ENCODE results near the gene SMARCB1.
A peak's percentile ranks its signal among the peaks of the same experiment; 100 is the strongest.

Gene SMARCB1

GRCh38 chr22:23831781-23832180 lies 45.0 kb downstream of the SMARCB1 start:
- DNase-seq (ENCODE audit: low read depth in 3 of 3), result no peak

DNA sequence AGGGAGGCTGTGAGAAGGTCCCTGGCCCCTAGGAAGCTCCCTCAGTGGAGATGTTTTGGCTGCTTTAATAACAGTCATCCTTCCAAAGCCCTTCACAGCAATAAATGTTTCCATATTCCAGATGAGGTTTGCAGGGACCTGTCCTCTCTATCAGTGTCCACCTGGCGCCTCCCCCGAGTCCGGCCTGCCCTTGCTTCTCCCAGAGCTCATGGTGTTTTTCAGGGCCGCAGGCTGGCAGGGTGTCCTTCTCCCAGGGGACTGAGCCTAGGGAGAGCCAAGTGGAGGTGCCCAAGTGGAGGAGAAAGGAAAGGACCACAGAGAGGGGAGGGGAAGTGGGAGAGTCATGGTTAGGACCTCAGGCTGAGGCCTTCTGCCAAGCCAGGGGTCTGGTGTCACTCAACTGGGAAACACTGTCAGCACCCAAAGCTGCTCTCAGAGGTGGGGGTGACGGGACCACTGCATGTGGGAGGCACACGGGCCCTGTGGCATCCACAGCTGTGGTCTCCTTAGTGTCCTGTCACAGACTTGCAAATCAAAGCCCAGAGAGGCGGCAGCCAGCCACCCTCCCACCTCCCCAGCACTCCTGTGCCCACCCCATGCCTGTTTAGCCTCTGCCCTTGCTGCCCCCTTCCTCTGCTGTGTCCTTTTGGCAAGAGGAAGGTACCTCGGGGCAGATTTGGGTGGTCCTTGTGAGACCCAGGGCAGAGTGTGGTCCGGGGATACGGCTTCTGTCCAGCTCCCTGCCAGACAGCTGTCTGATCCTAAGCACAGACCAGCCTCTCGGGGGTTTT lies 45.7 kb downstream of the SMARCB1 start:
- DNase-seq (ENCODE audit: low read depth in 3 of 3), result no peak

DNA sequence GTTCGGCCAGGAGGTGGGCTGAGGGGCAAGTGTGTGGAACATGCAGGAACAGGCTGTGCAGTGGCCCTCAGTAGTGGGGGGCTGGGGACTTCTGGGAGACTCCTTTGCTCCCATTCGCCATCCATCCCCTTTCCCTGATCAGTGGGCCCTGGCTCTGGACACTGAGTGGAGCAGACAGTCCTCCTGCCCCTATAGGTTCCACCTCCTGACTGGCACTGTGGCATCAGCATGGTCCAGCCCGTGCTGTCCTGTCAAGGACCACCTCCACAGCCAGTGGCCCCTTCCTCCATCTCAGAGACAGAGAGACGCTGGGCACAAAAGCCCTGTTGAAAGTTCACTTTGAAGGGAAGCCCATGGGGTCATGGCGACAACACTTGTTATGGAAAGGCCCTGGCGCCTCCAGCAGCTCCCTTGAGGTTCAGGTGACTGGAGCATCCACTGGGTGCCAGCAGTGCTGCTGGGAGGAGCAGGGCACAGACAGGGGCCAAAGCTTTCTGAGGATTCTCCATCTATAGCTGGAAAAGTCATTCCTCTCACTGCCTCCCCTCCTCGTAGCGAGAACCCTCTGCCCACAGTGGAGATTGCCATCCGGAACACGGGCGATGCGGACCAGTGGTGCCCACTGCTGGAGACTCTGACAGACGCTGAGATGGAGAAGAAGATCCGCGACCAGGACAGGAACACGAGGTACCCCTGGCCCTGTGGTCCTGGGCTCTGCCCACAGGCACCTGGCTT lies 46.4 kb downstream of the SMARCB1 start:
- no peak for DNase-seq (ENCODE audit: low read depth in 3 of 3)

DNA sequence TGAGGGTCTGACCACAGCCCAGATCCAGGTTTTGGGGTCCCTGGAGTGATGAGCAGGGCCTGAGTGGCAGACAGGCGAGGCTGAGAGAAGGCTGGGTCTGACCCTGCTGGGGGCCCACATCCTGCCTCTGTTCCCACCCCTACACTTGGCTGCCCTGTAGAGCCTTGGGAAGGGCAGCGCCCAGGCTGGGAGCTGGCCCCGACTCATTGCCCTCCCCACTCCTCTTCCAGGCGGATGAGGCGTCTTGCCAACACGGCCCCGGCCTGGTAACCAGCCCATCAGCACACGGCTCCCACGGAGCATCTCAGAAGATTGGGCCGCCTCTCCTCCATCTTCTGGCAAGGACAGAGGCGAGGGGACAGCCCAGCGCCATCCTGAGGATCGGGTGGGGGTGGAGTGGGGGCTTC lies 47.1 kb downstream of the SMARCB1 start:
- DNase-seq (ENCODE audit: low read depth in 3 of 3), result no peak

GRCh38 chr22:23834406-23834792 lies 47.6 kb downstream of the SMARCB1 start:
- no peak for DNase-seq (ENCODE audit: low read depth in 3 of 3)

GRCh38 chr22:23834793-23835483 lies 48.2 kb downstream of the SMARCB1 start:
- no peak for DNase-seq (ENCODE audit: low read depth in 3 of 3)

DNA sequence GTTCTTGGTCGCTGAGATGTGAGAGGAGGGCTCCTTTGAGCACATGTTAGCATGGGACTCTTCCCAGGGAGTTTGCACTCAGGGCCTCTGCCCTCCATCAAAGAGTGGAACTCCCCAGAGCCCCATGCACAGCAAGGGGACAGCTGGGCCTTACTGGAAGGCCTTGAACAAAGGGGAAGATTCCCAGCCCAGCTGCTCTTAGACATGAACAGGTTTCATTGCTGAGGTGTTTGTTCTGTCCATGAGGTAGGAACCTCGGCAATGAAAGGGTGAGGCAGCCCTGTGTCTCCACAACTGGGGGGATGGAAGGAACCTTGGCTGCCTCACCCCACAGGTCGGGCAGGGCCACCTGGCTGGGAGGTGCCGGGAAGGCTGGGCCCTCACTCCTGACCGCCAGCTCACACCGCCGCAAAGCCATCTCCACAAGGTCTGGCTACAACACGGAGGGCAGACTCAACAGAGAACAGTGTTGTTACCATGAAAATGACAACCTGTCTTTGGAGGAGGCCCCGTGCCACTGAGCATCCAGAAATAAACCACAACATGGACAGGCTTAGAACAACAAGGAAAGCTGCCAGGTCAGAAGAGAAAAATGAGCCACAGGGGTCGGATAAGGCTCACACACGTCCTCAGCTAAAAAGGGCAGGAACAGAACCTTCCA lies 48.8 kb downstream of the SMARCB1 start:
- no peak for DNase-seq (ENCODE audit: low read depth in 3 of 3)

GRCh38 chr22:23836281-23836680 lies 49.5 kb downstream of the SMARCB1 start:
- no peak for DNase-seq (ENCODE audit: low read depth in 3 of 3)

GRCh38 chr22:23836692-23837495 lies 50.1 kb downstream of the SMARCB1 start:
- DNase-seq (ENCODE audit: low read depth in 3 of 3), result no peak

- no peak for DNase-seq (ENCODE audit: low read depth in 3 of 3)
Observed at GRCh38 chr22:23837496-23837859, 50.7 kb downstream of the SMARCB1 start.

DNA sequence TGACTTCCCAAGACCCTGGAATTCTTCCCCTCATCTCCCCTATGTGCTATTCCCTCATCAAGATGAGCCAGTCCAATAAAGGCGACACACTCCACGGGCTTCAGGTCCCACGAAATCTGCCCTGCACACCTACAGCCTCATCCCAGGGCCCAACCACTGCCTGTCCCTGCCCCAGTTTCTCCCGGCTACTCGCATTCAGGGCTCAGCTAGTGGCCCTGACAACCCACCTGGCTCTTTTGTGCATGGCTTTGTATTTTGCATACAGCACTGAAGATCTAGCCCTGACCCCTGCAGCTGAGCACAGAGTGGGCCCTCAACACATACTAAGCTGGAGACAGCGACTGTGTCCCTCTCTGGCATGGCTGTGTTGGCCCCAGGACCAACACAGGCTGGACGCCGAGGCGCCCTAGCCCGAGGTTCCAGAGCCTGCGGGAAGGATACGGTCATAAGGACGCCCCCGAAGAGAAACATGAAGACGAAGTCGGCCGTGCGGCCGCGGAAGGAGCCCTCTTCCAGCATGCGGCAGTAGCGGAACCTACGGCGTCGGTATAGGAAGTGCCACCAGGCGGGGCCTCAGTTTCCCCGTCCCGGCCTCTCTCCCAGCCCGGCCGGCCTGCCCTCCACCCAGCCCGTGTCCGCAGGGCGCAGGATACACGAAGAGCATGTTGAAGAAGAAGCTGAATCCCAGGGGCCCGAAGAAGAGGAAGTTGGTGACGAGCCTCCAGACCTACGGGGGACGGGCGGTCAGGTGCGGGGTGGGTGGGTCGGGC lies 51.3 kb downstream of the SMARCB1 start:
- DNase-seq (ENCODE audit: low read depth in 3 of 3), result no peak

DNA sequence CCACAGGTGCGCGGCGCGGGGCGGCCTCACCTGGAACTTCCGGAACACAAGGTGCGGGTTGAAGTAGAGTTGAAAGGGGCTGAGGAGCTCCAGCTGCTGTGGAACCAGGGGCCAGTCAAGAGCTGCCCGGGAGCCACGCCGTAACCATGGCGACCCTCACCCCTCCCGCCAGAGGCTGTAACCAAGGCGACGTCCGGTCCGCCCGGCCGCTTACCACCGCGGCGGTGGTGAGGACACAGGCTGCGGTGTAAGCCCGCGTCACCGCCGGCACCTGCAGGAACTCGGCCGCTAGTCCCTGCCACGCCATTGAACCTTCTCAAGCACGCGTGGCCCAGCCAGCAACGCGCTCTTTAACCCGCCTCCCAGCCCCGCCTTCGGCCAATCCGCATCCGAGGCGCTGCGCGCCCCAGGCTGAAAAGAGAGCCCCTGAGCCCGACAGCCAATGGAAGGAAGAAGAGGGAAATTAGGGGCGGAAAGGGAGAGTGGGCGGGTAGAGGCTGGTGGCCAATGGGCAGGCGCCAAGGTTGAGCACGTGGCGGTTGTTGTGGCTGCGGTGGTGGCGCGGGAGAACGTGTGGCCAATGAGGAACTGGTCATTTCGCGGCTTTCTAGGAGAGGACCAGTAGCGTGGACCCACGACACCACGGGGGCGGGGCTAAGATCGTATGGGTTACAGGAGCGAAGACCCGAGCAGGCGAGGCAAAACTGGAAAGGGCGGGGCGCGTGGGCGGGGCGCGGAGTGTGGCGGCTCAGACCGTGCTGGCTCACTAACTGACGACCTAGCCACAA lies 52.1 kb downstream of the SMARCB1 start, which contains the start of gene DERL3:
Gene DERL3 (minus strand): TSS at position 326 of the 788 bp plus-strand sequence. CDS start 19 bp downstream, at position 307.
- peak; percentile 84 to 88 (median 87) for DNase-seq (ENCODE audit: low read depth in 3 of 3)

DNA sequence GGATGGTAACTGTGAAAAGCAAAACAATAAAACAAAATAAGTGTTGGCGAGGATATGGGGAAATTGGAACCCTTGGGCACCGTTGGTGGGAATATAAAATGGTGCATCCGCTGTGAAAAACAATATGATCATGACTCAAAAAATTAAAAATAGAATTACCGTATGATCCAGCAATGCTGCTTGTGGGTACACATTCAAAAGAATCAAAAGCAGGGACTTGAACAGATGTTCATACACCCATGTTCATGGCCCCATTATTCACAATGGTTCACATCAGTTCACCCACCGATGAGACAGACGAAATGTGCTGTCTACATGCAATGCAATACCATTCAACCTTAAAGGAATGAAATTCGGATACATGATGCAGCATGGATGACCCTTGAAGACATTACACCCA lies 53.3 kb downstream of the SMARCB1 start:
- no peak for DNase-seq (ENCODE audit: low read depth in 3 of 3)

DNA sequence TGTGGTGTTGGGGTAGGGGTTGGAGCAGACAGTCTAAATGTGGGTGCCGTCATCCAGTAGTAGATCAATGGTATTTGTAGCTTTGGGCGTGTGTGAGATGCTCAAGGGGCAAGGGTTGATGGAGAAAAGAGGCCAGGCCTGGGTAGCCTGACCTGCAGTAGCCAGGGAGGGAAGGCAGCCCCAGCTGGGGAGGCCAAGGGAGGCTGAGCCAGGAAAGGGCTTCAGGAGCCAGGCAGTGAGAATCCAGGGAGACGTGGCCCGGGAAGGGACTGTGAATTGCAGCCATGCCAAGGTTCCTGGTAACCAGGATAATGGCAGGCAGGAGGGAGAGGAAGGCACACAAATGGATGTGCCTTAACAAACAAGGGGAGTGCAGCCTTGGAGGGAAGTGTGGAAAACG lies 54.5 kb downstream of the SMARCB1 start:
- no peak for DNase-seq (ENCODE audit: low read depth in 3 of 3)

GRCh38 chr22:23841736-23842445 lies 55.1 kb downstream of the SMARCB1 start:
- no peak for DNase-seq (ENCODE audit: low read depth in 3 of 3)

GRCh38 chr22:23842599-23842998 lies 55.8 kb downstream of the SMARCB1 start:
- no peak for DNase-seq (ENCODE audit: low read depth in 3 of 3)

DNA sequence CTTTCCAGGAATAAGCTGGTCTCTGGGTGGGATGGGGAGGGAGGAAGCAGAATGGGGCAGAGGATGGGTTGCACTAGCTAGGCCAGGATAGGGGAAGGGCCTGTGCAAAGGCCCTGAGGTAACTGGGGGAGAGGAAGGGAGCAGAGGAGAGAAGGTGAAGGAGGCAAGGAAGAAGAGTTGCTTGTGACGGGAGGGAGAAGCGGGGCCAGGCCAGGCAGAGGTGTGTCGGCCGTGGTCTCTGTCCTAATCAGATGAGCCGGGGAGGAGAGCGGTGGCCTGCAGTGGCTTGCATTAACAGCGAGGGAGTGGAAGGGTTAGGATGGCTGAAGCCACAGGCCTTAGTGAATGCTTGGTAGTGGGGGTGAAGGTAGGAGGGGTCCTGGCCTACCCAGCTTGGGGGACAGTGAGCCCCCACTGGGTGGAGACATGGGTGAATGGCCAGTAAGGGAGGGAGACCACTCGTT lies 58.0 kb downstream of the SMARCB1 start:
- no peak for DNase-seq (ENCODE audit: low read depth in 3 of 3)

- DNase-seq (ENCODE audit: low read depth in 3 of 3), result no peak
Observed at GRCh38 chr22:23845265-23846080, 58.7 kb downstream of the SMARCB1 start.
